CD14-positive monocyte (primary cell): ENCODE measurements around the gene GDPGP1. TPM values are rescaled to one million over a fixed set of nuclear protein-coding genes. Genes with fewer than 3 reads are reported as not detected.

ENCODE experiments used
- DNase-seq, 3 donors: peaks; one replicate each; pipeline ENCODE4 v3.0.0-alpha.2; 2011 to 2022
- H2AFZ ChIP-seq: 2 replicates; pipeline ENCODE4 v1.6.0; 2012; ENCODE audit warnings: mild to moderate bottlenecking, low read depth, low read length, inconsistent platforms; ENCODE audit not compliant: insufficient read depth, poor library complexity, severe bottlenecking
- H3K27ac ChIP-seq, 2 donors: 1 replicate in 1 of 2; 2 replicates in 1 of 2; pipeline ENCODE4 v1.5.1; 2012 to 2013; ENCODE audit warnings: low read length in 2 of 2, control low read depth in 1 of 2, inconsistent platforms in 1 of 2, low read depth in 1 of 2, mild to moderate bottlenecking in 1 of 2
- H3K27me3 ChIP-seq, 2 donors: one replicate each; pipeline versions ENCODE4 v1.6.0 to v1.6.1; 2011 to 2013; ENCODE audit warnings: low read length in 2 of 2; ENCODE audit not compliant: control insufficient read depth in 2 of 2, insufficient read depth in 2 of 2
- H3K36me3 ChIP-seq, 2 donors: replicated peaks in 1 of 2; 1 replicate in 1 of 2; 2 replicates in 1 of 2; pipeline versions ENCODE4 v1.5.1 to v1.6.1; 2012 to 2013; ENCODE audit warnings: low read length in 2 of 2, control low read depth in 1 of 2, inconsistent platforms in 1 of 2, mild to moderate bottlenecking in 1 of 2; ENCODE audit not compliant: insufficient read depth in 2 of 2, control insufficient read depth in 1 of 2
- H3K4me1 ChIP-seq, 2 donors: 1 replicate in 1 of 2; 2 replicates in 1 of 2; pipeline versions ENCODE4 v1.5.1 to v1.6.1; 2012 to 2013; ENCODE audit warnings: low read length in 2 of 2, control low read depth in 1 of 2, inconsistent platforms in 1 of 2, mild to moderate bottlenecking in 1 of 2, moderate library complexity in 1 of 2; ENCODE audit not compliant: insufficient read depth in 2 of 2, control insufficient read depth in 1 of 2
- H3K4me2 ChIP-seq: replicated peaks from 2 replicates; pipeline ENCODE3; 2012; ENCODE audit warnings: low read length, moderate library complexity, mild to moderate bottlenecking; ENCODE audit not compliant: poor library complexity, severe bottlenecking; ENCODE audit errors: extremely low read depth
- H3K4me3 ChIP-seq, 3 experiments: fragments of 200-600 bp in 1 of 3; sonication (generic) in 1 of 3; replicated peaks in 1 of 3; 1 replicate in 2 of 3; 2 replicates in 1 of 3; pipeline ENCODE4 v1.5.1; 2011 to 2013; ENCODE audit warnings: low read length in 3 of 3, mild to moderate bottlenecking in 3 of 3, control low read depth in 2 of 3, low read depth in 2 of 3, inconsistent platforms in 1 of 3, moderate library complexity in 1 of 3
- H3K79me2 ChIP-seq: 2 replicates; pipeline ENCODE4 v1.6.0; 2012; ENCODE audit warnings: mild to moderate bottlenecking, control low read depth, inconsistent platforms, low read length, moderate library complexity; ENCODE audit not compliant: insufficient read depth
- H3K9ac ChIP-seq: 2 replicates; pipeline ENCODE4 v1.6.0; 2017; ENCODE audit warnings: low read length, mild to moderate bottlenecking; ENCODE audit not compliant: insufficient read depth, poor library complexity, severe bottlenecking
- H3K9me3 ChIP-seq, 2 donors: replicated peaks in 1 of 2; 1 replicate in 1 of 2; 2 replicates in 1 of 2; pipeline versions ENCODE4 v1.5.1 to v1.6.1; 2012 to 2013; ENCODE audit warnings: low read length in 2 of 2, control low read depth in 1 of 2; ENCODE audit not compliant: control insufficient read depth in 1 of 2, insufficient read depth in 1 of 2
- H4K20me1 ChIP-seq: 2 replicates; pipeline ENCODE4 v1.6.0; 2012; ENCODE audit warnings: mild to moderate bottlenecking, low read length, control low read depth, moderate library complexity; ENCODE audit not compliant: insufficient read depth
- H3K27ac Mint-ChIP-seq, 7 donors: one replicate each; pipeline ENCODE4 v1.8.0; 2020; ENCODE audit warnings: mild to moderate bottlenecking in 7 of 7, mixed read lengths in 7 of 7, moderate library complexity in 6 of 7, inconsistent platforms in 2 of 7
- H3K27me3 Mint-ChIP-seq, 3 donors: one replicate each; pipeline ENCODE4 v1.8.0; 2021 to 2022; ENCODE audit warnings: low read depth in 3 of 3, mild to moderate bottlenecking in 3 of 3, mixed read lengths in 3 of 3, moderate library complexity in 3 of 3, inconsistent platforms in 1 of 3
- H3K36me3 Mint-ChIP-seq, 2 donors: one replicate each; pipeline ENCODE4 v1.8.0; 2020; ENCODE audit warnings: mixed read lengths in 2 of 2, inconsistent platforms in 1 of 2, mild to moderate bottlenecking in 1 of 2
- H3K4me1 Mint-ChIP-seq: one replicate; pipeline ENCODE4 v1.8.0; 2020; ENCODE audit warnings: mild to moderate bottlenecking, mixed read lengths
- H3K4me3 Mint-ChIP-seq, 2 donors: one replicate each; pipeline ENCODE4 v1.8.0; 2020; ENCODE audit warnings: mild to moderate bottlenecking in 2 of 2, mixed read lengths in 2 of 2, moderate library complexity in 1 of 2
- H3K9me3 Mint-ChIP-seq, 7 donors: one replicate each; pipeline ENCODE4 v1.8.0; 2020 to 2022; ENCODE audit warnings: mixed read lengths in 7 of 7, mild to moderate bottlenecking in 6 of 7, moderate library complexity in 6 of 7, inconsistent platforms in 2 of 7
- CTCF ChIP-seq: fragments of 200-600 bp; IDR thresholded peaks from one replicate; pipeline ENCODE4 v1.8.0; 2022; ENCODE audit warnings: antibody characterized with exemption, mild to moderate bottlenecking
- WGBS: methylation state at CpG from one replicate; pipeline ENCODE4 v1.1.5; 2013; ENCODE audit warnings: missing lambda C conversion rate; ENCODE audit not compliant: insufficient coverage; 5-methylcytosine and 5-hydroxymethylcytosine counted together
- intact Hi-C, 2 donors: fragments of 100-400 bp; cut with micrococcal nuclease; formaldehyde crosslinking; loops; one replicate each; pipeline versions ENCODE4 v1.15.0 to v1.15.1; 2023
- polyA plus RNA-seq, 3 donors: library from polyadenylated mRNA; depleted of rRNA in 1 of 3; unstranded in 2 of 3; stranded (reverse) in 1 of 3; fragments of 300-500 nt in 2 of 3; fragments of >200 nt in 1 of 3; fragmentation: Illumina TruSeq in 2 of 3; gene quantifications; 1 replicate in 2 of 3; 2 replicates in 1 of 3; pipeline ENCODE4 v1.2.3, GENCODE V29; 2012 to 2021
- small RNA-seq: library from RNA; depleted of rRNA; stranded (forward); fragments of <200 nt; gene quantifications from one replicate; pipeline ENCODE3, GENCODE V24; 2012; ENCODE audit warnings: low read depth; ENCODE audit not compliant: insufficient read length

The GDPGP1 gene
- polyA plus RNA-seq, 3 donors, result 0.53 to 3.3 (median 0.91) TPM

DNA sequence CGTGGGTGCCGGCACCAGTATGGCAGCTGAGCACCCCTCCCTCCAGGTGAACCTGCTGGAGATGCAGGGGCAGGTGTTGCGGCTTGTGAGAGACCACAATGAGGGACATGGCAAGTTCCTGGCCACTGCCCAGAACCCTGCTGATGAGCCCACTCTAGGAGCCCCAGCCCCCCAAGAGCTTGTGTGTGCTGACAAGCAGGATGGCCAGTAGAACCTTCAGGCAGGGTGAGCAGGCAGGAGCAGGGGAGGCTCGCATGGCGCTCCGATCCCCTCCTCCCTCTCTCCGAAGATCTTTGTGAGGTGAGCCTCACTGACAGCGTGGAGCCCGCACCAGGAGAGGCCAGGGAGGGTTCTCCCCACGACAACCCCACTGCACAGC, 61.2 kb downstream of the GDPGP1 start:
- TF ChIP-seq CTCF, result no peak
- no peaks in the 10 kb centered on the region for H3K27me3 ChIP-seq
- intact Hi-C loops, result no loop called here
- no peak for DNase-seq
- H3K9ac ChIP-seq, result no peak overlapping the region
- 80% methylated on average over 10 of the region's 10 CpGs for WGBS
- Mint-ChIP-seq H3K4me3 (peak overlapping the region in 1 of 2 donors; percentile 12), H3K4me1 (peaks cover 4% of the 10 kb centered on the region), H3K27ac (no peak overlapping the region), H3K9me3 (no peaks in the 10 kb centered on the region), H3K27me3 (peaks cover 0 to 8% (median 2%) of the 10 kb centered on the region in 3 donors), H3K36me3 (no peaks in the 10 kb centered on the region)
- peaks cover 0 to 5% of the 10 kb centered on the region in 2 donors for H3K4me1 ChIP-seq
- H3K27ac ChIP-seq, result no peak overlapping the region
- H3K4me3 ChIP-seq, result no peak overlapping the region
- H3K9me3 ChIP-seq, result no peaks in the 10 kb centered on the region
- H2AFZ ChIP-seq, result no peak overlapping the region
- no peak overlapping the region for H3K4me2 ChIP-seq
- H3K79me2 ChIP-seq, result no peaks in the 10 kb centered on the region
- no peaks in the 10 kb centered on the region for H4K20me1 ChIP-seq
- H3K36me3 ChIP-seq, result no peaks in the 10 kb centered on the region

Small RNAs within 50 kb of the gene (small RNA-seq; reads per million reads assigned to genes)
- not detected for gene AC091167.3
- not detected for gene RN7SL736P

Other genes starting within 250 kb of the GDPGP1 start
- 10 to 100 TPM in 1 of 3 donors, 1 to 10 TPM in 2; 3.4 to 45.6 (median 4.8) TPM for gene ZNF710, start 232.9 kb upstream of the GDPGP1 start, polyA plus RNA-seq
- 100 to 1,000 TPM in 1 of 3 donors, 10 to 100 TPM in 2; 40.6 to 115 (median 82.2) TPM for gene IDH2, start 131.7 kb upstream of the GDPGP1 start, polyA plus RNA-seq
- gene SEMA4B, start 32.9 kb upstream of the GDPGP1 start, polyA plus RNA-seq, result 10 to 100 TPM; 13.2 to 65.0 (median 22.0) TPM
- 100 to 1,000 TPM in 2 of 3 donors, 10 to 100 TPM in 1; 77.5 to 197 (median 169) TPM for gene CIB1, start 268 bp upstream of the GDPGP1 start, polyA plus RNA-seq
- under 1 TPM in 2 of 3 donors, not detected in 1; 0.08 to 0.13 TPM for gene TTLL13, start 15.3 kb downstream of the GDPGP1 start, polyA plus RNA-seq
- gene NGRN, start 31.5 kb downstream of the GDPGP1 start, polyA plus RNA-seq, result 10 to 100 TPM; 14.4 to 20.3 (median 18.9) TPM
- under 1 TPM in 2 of 3 donors, not detected in 1; 0.12 to 0.23 TPM for gene ZNF774, start 118.1 kb downstream of the GDPGP1 start, polyA plus RNA-seq
- gene IQGAP1, start 154.0 kb downstream of the GDPGP1 start, polyA plus RNA-seq, result 100 to 1,000 TPM; 140 to 276 (median 207) TPM